T-cell (primary cell): ENCODE data around the gene ASB4. TPM values are rescaled to one million over a fixed set of nuclear protein-coding genes. Genes with fewer than 3 reads are reported as not detected.

Experiments
- ATAC-seq, 4 experiments: fragments of 200-7000 bp in 3 of 4; fragments of 150-1000 bp in 1 of 4; cut with Tn5 transposase; replicated peaks in 1 of 4; 1 replicate in 3 of 4; 2 replicates in 1 of 4; pipeline ENCODE4 v1.10.0; 2021; ENCODE audit warnings: moderate library complexity in 3 of 4, mild to moderate bottlenecking in 2 of 4, moderate number of reproducible peaks in 1 of 4
- CTCF ChIA-PET, 2 donors: fragments of 300-600 bp; sonication (Branson Sonifier 250); formaldehyde crosslinking; loops; one replicate each; lab custom pipeline; 2022; ENCODE audit warnings: antibody characterized with exemption in 2 of 2; lab: Charles Lee
- POLR2A ChIA-PET, 2 donors: fragments of 300-600 bp; sonication (Branson Sonifier 250); formaldehyde crosslinking; loops; one replicate each; lab custom pipeline; 2022; ENCODE audit warnings: antibody characterized with exemption in 2 of 2; lab: Charles Lee
- DNase-seq, 35 experiments: peaks; one replicate each; pipeline versions ENCODE4 v3.0.0 to v3.0.0-alpha.2; 2013 to 2023
- H3K27ac ChIP-seq: one replicate; pipeline ENCODE4 v1.5.1; 2013; ENCODE audit warnings: low read length
- H3K27me3 ChIP-seq, 2 experiments: replicated peaks in 1 of 2; 1 replicate in 1 of 2; 2 replicates in 1 of 2; pipeline versions ENCODE4 v1.6.1 to v1.7.0; 2013; ENCODE audit warnings: low read length in 1 of 2, mixed read lengths in 1 of 2; ENCODE audit not compliant: control insufficient read depth in 2 of 2, insufficient read depth in 2 of 2; ENCODE audit errors: extremely low read depth in 1 of 2
- H3K36me3 ChIP-seq, 2 donors: 1 replicate in 1 of 2; 2 replicates in 1 of 2; pipeline versions ENCODE4 v1.6.1 to v1.7.0; 2013; ENCODE audit warnings: low read length in 1 of 2; ENCODE audit not compliant: control insufficient read depth in 2 of 2, insufficient read depth in 1 of 2; ENCODE audit errors: extremely low read depth in 1 of 2
- H3K4me1 ChIP-seq, 2 experiments: 1 replicate in 1 of 2; 2 replicates in 1 of 2; pipeline versions ENCODE4 v1.6.1 to v1.7.0; 2013; ENCODE audit warnings: low read length in 2 of 2, mixed read lengths in 1 of 2; ENCODE audit not compliant: insufficient read depth in 2 of 2, control insufficient read depth in 1 of 2; ENCODE audit errors: extremely low read depth in 1 of 2
- H3K4me3 ChIP-seq, 2 donors: 1 replicate in 1 of 2; 2 replicates in 1 of 2; pipeline versions ENCODE4 v1.5.1 to v1.7.0; 2013; ENCODE audit warnings: mild to moderate bottlenecking in 2 of 2, low read length in 1 of 2, moderate library complexity in 1 of 2; ENCODE audit not compliant: control insufficient read depth in 1 of 2; ENCODE audit errors: extremely low read depth in 1 of 2
- H3K9me3 ChIP-seq: 2 replicates; pipeline ENCODE4 v1.7.0; 2013
- H3K27ac Mint-ChIP-seq, 2 donors: one replicate each; pipeline ENCODE4 v1.8.0; 2020 to 2021; ENCODE audit warnings: mild to moderate bottlenecking in 2 of 2, mixed read lengths in 2 of 2
- H3K27me3 Mint-ChIP-seq, 2 donors: one replicate each; pipeline ENCODE4 v1.8.0; 2021 to 2022; ENCODE audit warnings: mixed read lengths in 2 of 2
- H3K36me3 Mint-ChIP-seq: one replicate; pipeline ENCODE4 v1.8.0; 2021; ENCODE audit warnings: mixed read lengths
- H3K4me1 Mint-ChIP-seq, 3 donors: one replicate each; pipeline ENCODE4 v1.8.0; 2020 to 2022; ENCODE audit warnings: mixed read lengths in 3 of 3, mild to moderate bottlenecking in 1 of 3
- H3K4me3 Mint-ChIP-seq, 3 donors: one replicate each; pipeline ENCODE4 v1.8.0; 2020 to 2022; ENCODE audit warnings: mild to moderate bottlenecking in 3 of 3, mixed read lengths in 3 of 3, moderate library complexity in 3 of 3
- H3K9me3 Mint-ChIP-seq, 3 donors: one replicate each; pipeline ENCODE4 v1.8.0; 2020 to 2022; ENCODE audit warnings: mixed read lengths in 3 of 3
- WGBS: methylation state at CpG from one replicate; pipeline ENCODE4 v1.1.5; 2013; ENCODE audit warnings: missing lambda C conversion rate; ENCODE audit not compliant: insufficient coverage; 5-methylcytosine and 5-hydroxymethylcytosine counted together
- total RNA-seq, 35 experiments: library from RNA in 6 of 35; stranded (reverse) in 6 of 35; fragments of 120-200 nt in 1 of 35; gene quantifications; one replicate each; pipeline versions ENCODE4 v1.2.1 to v1.2.4 and lab custom pipeline; 2013 to 2026

Gene ASB4
- total RNA-seq, 5 donors from 2014 or later (not counting 1 experiment from before 2014, with no cell fraction given) = 0.09 TPM; not detected in 4

DNA sequence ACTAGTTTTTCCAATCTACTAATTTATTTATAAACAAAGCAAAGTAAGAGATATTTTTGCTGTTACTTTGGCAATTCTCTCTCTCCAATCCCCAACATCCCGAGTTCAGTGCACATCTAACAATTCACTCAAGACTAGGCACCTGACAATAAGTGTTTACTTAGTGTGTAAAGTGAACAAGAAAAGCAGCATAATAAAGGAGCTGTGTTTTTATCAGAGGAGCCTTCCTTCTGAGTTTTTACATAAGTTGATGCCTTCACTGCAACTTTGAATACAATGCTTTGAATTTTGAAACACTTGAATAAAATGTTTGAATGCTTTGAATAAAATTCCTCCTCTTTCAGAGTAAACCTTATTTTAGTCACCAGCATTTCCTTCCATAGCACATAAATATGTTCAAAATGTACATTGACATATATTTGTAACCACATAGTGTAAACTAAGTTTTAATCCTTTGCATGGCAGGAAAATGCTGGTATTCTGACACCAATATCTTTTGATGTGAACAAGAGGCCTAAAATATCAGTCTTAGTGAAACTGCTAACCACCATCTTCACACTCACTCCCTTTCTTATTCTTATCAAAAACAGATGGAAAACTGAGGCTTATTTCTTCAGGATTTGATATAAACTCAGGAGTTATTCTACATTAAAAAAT, 99.2 kb downstream of the ASB4 start:
- Mint-ChIP-seq H3K27me3 (no peaks in the 10 kb centered on the region), H3K9me3 (no peaks in the 10 kb centered on the region), H3K4me1 (no peaks in the 10 kb centered on the region), H3K4me3 (no peak overlapping the region), H3K27ac (no peak overlapping the region), H3K36me3 (no peaks in the 10 kb centered on the region)
- no peak overlapping the region for H3K4me3 ChIP-seq
- no peaks in the 10 kb centered on the region for H3K4me1 ChIP-seq
- H3K27me3 ChIP-seq = no peaks in the 10 kb centered on the region
- H3K36me3 ChIP-seq = no peaks in the 10 kb centered on the region
- ChIA-PET POLR2A (no interaction called here), CTCF (interaction anchor here in 1 of 2 donors (0.6 kb wide), 1 partner anchor 189 kb away, joined by 3 read pairs; no protein-coding TSS in a partner anchor)
- no peak overlapping the region for H3K27ac ChIP-seq
- no CpG with 5 or more reads among the region's 1 CpG for WGBS
- DNase-seq (no peak), ATAC-seq (no peak)
- no peaks in the 10 kb centered on the region for H3K9me3 ChIP-seq

DNA sequence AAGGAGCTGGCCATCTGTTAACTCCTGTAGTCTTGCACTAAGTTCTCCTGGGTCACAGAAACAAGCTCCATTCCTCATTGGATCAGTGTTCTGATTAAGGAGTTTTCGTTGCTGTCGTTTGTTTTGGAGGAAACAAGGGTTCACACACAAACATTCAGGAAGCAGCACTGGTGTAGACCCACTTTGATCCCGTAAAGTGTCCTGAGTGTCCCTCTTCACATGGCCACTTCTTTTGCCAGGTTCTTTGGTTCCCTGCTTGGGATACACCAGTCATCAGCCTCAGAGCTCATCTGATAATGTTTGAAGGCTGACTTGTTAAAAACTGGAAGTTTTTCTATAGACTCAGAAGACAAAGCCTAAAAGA, 99.7 kb downstream of the ASB4 start:
- 88% methylated on average over 1 of the region's 3 CpGs for WGBS
- Mint-ChIP-seq H3K4me1 (no peaks in the 10 kb centered on the region), H3K27me3 (no peaks in the 10 kb centered on the region), H3K4me3 (no peak overlapping the region), H3K9me3 (no peaks in the 10 kb centered on the region), H3K36me3 (no peaks in the 10 kb centered on the region), H3K27ac (no peak overlapping the region)
- ATAC-seq (no peak), DNase-seq (no peak)
- Histone ChIP-seq H3K27ac (no peak overlapping the region), H3K27me3 (no peaks in the 10 kb centered on the region), H3K4me3 (no peak overlapping the region), H3K36me3 (no peaks in the 10 kb centered on the region), H3K4me1 (no peaks in the 10 kb centered on the region), H3K9me3 (no peaks in the 10 kb centered on the region)
- ChIA-PET POLR2A (no interaction called here), CTCF (interaction anchor here in 1 of 2 donors (0.6 kb wide), 1 partner anchor 190 kb away, joined by 3 read pairs; no protein-coding TSS in a partner anchor)

DNA sequence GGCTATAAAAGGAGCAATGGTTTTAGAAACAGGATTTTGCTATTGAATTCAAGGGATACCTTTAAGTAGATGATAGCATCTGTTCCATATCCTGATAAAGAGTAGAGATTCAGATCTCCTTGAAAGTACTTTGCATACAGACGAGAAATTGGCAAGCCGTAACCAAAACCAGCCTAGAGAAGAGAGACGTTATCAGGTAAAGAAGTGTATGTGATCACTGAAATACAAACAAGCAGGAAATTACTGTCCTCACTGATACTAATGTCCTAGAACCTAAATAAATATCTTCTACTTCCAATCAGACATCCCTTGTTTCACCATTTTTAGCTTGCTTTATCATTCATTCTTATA, 101.2 kb downstream of the ASB4 start:
- Histone ChIP-seq H3K27me3 (no peaks in the 10 kb centered on the region), H3K9me3 (no peaks in the 10 kb centered on the region), H3K4me1 (no peaks in the 10 kb centered on the region), H3K27ac (no peak overlapping the region), H3K36me3 (no peaks in the 10 kb centered on the region), H3K4me3 (no peak overlapping the region)
- DNase-seq (no peak), ATAC-seq (no peak)
- Mint-ChIP-seq H3K27ac (no peak overlapping the region), H3K36me3 (no peaks in the 10 kb centered on the region), H3K4me3 (no peak overlapping the region), H3K4me1 (no peaks in the 10 kb centered on the region), H3K27me3 (peaks cover 0 to 3% of the 10 kb centered on the region in 2 donors), H3K9me3 (no peaks in the 10 kb centered on the region)
- no CpG with 5 or more reads among the region's 3 CpGs for WGBS
- CTCF ChIA-PET = no interaction called here
- POLR2A ChIA-PET = no interaction called here

DNA sequence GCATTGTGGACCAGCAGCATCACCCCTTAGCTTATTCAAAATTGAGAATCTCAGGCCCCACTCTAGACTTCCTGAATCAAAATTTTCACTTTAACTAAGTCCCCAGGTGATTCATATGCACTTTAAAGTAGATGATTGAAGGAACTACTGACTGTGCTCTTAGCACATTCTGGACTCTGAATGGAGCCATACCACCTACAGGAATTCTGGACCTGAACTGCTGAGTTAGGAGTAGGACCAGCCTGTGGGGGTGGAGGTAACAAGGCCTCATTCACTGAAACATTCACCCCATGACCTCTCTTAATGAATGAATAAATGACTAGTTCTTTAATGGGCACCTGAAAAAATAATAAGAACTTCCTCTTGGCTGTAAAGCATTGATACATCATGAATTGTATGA, 103.3 kb downstream of the ASB4 start:
- ATAC-seq (no peak), DNase-seq (no peak)
- H3K4me1 Mint-ChIP-seq = no peaks in the 10 kb centered on the region
- Histone ChIP-seq H3K27ac (no peak overlapping the region), H3K4me3 (no peak overlapping the region), H3K27me3 (no peaks in the 10 kb centered on the region), H3K9me3 (no peaks in the 10 kb centered on the region), H3K4me1 (no peaks in the 10 kb centered on the region), H3K36me3 (no peaks in the 10 kb centered on the region)
- peaks cover 0 to 3% of the 10 kb centered on the region in 2 donors for H3K27me3 Mint-ChIP-seq
- ChIA-PET POLR2A (no interaction called here), CTCF (no interaction called here)
- H3K36me3 Mint-ChIP-seq = no peaks in the 10 kb centered on the region
- no peak overlapping the region for H3K27ac Mint-ChIP-seq
- no peaks in the 10 kb centered on the region for H3K9me3 Mint-ChIP-seq
- no peak overlapping the region for H3K4me3 Mint-ChIP-seq

DNA sequence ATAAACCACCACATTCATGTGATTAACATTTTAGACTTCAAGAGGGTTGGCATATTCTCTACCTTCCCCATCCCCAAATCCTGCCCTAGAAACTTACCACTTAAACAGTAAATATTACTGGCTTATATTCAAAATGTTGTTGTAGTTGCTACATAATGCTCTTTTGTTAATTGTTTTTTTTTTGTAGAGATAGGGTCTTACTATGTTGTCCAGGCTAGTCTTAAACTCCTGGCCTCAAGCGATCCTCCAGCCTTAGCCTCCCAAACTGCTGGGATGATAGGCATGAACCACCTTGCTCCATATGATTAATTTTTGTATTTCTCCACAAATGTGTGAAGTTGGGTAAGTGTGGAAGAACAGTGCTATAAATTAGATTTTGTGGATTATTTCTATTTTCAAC, 104.0 kb downstream of the ASB4 start:
- no peak overlapping the region for H3K4me3 Mint-ChIP-seq
- no peaks in the 10 kb centered on the region for H3K36me3 Mint-ChIP-seq
- no peak overlapping the region for H3K4me3 ChIP-seq
- no peak overlapping the region for H3K27ac Mint-ChIP-seq
- no peaks in the 10 kb centered on the region for H3K36me3 ChIP-seq
- DNase-seq (no peak), ATAC-seq (no peak)
- H3K27ac ChIP-seq = no peak overlapping the region
- no peaks in the 10 kb centered on the region for H3K4me1 ChIP-seq
- POLR2A ChIA-PET = no interaction called here
- H3K4me1 Mint-ChIP-seq = no peaks in the 10 kb centered on the region
- no peaks in the 10 kb centered on the region for H3K27me3 ChIP-seq
- H3K9me3 ChIP-seq = no peaks in the 10 kb centered on the region
- CTCF ChIA-PET = no interaction called here
- peaks cover 0 to 3% of the 10 kb centered on the region in 2 donors for H3K27me3 Mint-ChIP-seq
- H3K9me3 Mint-ChIP-seq = no peaks in the 10 kb centered on the region
- WGBS = 100% methylated on average over 1 of the region's 1 CpG

Other genes with a start within 250 kb of the ASB4 start
- gene PON1, start 161.4 kb upstream of the ASB4 start, total RNA-seq = under 1 TPM in 1 of 5 donors, not detected in 4; 0.73 TPM
- under 1 TPM in 2 of 5 donors, not detected in 3; 0.28 to 0.41 TPM for gene PON3, start 89.6 kb upstream of the ASB4 start, total RNA-seq
- 10 to 100 TPM in 1 of 5 donors, 1 to 10 TPM in 4; 4.3 to 11.4 (median 7.0) TPM for gene PON2, start 50.9 kb upstream of the ASB4 start, total RNA-seq
- gene PDK4, start 110.6 kb downstream of the ASB4 start, total RNA-seq = under 1 TPM in 3 of 5 donors, not detected in 2; 0.44 to 0.67 (median 0.62) TPM